Glutamatergic neuron (in vitro differentiated cells): Measurements from ENCODE around the gene KCTD11. TPM values are rescaled to one million over a fixed set of nuclear protein-coding genes. Genes with fewer than 3 reads are reported as not detected.
"Not testable (repeated sequence)": the region's sequence is repeated elsewhere in the genome, so short reads cannot be mapped to it uniquely, and the experiment has no call there.

Source experiments
- DNase-seq: peaks from one replicate; pipeline ENCODE4 v3.0.0; 2022
- H3K27ac Mint-ChIP-seq: one replicate; pipeline ENCODE4 v1.8.0; 2020; ENCODE audit warnings: mild to moderate bottlenecking, mixed read lengths, inconsistent platforms; ENCODE audit not compliant: unreplicated experiment
- H3K27me3 Mint-ChIP-seq: one replicate; pipeline ENCODE4 v1.8.0; 2020; ENCODE audit warnings: mild to moderate bottlenecking, moderate library complexity, mixed read lengths, inconsistent platforms; ENCODE audit not compliant: unreplicated experiment
- H3K36me3 Mint-ChIP-seq: one replicate; pipeline ENCODE4 v1.8.0; 2020; ENCODE audit warnings: mild to moderate bottlenecking, mixed read lengths, inconsistent platforms; ENCODE audit not compliant: unreplicated experiment
- H3K4me1 Mint-ChIP-seq: one replicate; pipeline ENCODE4 v1.8.0; 2020; ENCODE audit warnings: mild to moderate bottlenecking, low read depth, mixed read lengths, inconsistent platforms; ENCODE audit not compliant: unreplicated experiment
- H3K4me3 Mint-ChIP-seq: one replicate; pipeline ENCODE4 v1.8.0; 2020; ENCODE audit warnings: mild to moderate bottlenecking, mixed read lengths, inconsistent platforms; ENCODE audit not compliant: unreplicated experiment
- H3K9me3 Mint-ChIP-seq: one replicate; pipeline ENCODE4 v1.8.0; 2020; ENCODE audit warnings: mild to moderate bottlenecking, moderate library complexity, mixed read lengths, inconsistent platforms; ENCODE audit not compliant: unreplicated experiment
- total RNA-seq: library from RNA; stranded (reverse); fragmentation: NEBNext Ultra II Directional; extraction: Animal tissue kit (Norgen Biotek cat#: 25700); gene quantifications from one replicate; pipeline ENCODE4 v1.2.1, GENCODE V29; 2021; ENCODE audit not compliant: unreplicated experiment
- TF ChIP-seq, protein P1 (sequence below): fragments of 200-600 bp; sonication (generic); IDR thresholded peaks from one replicate; pipeline ENCODE4 v1.5.0; 2021; ENCODE audit not compliant: partially characterized antibody, unreplicated experiment

The KCTD11 gene
- total RNA-seq, 1 donor from 2014 or later = 2.2 TPM

DNA sequence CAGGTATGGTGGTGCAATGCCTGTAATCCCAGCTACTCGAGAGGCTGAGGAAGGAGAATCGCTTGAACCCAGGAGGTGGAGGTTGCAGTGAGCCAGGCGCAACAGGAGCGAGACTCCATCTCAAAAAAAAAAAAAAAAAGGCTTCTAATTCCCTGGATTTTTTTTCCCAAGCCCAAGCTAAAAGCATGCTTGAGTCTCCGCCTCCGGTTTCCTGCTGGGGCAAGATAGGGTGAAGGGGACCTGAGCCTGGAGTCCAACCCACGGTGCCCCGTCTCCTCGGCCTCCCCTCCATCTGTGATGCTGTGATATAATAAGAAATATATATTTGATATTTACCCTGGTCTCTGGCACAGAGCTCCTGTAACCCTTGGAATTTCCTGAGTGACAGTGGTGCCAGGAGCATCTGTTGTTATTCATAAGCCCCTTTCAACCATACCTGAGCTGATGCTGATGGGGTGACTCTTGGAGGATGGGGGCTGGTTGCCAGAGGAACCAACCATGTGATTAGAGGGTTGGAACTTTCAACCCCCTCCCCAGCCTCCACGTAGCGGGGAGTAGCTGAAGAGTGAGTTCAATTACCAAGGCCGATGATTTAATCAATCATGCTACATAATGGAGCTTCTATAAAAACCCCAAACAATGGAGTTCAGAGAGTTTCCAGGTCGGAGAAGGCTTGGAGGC lies 16.1 kb downstream of the KCTD11 start:
- Mint-ChIP-seq H3K9me3 (peaks cover 3% of the 10 kb centered on the region), H3K4me3 (no peak overlapping the region), H3K36me3 (peaks cover 3% of the 10 kb centered on the region), H3K27ac (no peak overlapping the region), H3K27me3 (peaks cover 1% of the 10 kb centered on the region), H3K4me1 (no peaks in the 10 kb centered on the region)
- TF ChIP-seq, protein P1, sequence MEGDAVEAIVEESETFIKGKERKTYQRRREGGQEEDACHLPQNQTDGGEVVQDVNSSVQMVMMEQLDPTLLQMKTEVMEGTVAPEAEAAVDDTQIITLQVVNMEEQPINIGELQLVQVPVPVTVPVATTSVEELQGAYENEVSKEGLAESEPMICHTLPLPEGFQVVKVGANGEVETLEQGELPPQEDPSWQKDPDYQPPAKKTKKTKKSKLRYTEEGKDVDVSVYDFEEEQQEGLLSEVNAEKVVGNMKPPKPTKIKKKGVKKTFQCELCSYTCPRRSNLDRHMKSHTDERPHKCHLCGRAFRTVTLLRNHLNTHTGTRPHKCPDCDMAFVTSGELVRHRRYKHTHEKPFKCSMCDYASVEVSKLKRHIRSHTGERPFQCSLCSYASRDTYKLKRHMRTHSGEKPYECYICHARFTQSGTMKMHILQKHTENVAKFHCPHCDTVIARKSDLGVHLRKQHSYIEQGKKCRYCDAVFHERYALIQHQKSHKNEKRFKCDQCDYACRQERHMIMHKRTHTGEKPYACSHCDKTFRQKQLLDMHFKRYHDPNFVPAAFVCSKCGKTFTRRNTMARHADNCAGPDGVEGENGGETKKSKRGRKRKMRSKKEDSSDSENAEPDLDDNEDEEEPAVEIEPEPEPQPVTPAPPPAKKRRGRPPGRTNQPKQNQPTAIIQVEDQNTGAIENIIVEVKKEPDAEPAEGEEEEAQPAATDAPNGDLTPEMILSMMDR = no peak
- DNase-seq = no peak

DNA sequence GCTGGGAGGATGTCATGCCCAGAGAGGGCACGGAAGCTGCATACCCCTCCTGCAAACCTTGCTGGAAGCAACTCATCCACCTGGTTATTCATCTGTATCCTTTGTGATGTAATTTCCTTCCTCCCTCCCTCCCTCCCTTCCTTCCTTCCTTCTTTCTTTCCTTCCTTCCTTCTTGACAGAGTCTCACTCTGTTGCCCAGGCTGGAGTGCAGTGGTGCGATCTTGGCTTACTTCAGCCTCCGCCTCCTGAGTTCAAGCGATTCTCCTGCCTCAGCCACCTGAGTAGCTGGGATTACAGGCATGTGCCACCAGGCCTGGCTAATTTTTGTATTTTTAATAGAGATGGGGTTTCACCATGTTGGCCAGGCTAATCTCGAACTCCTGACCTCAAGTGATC lies 16.6 kb downstream of the KCTD11 start:
- H3K4me1 Mint-ChIP-seq, H3K4me3 Mint-ChIP-seq, H3K9me3 Mint-ChIP-seq, H3K36me3 Mint-ChIP-seq, H3K27ac Mint-ChIP-seq, H3K27me3 Mint-ChIP-seq, DNase-seq: not testable (repeated sequence)

DNA sequence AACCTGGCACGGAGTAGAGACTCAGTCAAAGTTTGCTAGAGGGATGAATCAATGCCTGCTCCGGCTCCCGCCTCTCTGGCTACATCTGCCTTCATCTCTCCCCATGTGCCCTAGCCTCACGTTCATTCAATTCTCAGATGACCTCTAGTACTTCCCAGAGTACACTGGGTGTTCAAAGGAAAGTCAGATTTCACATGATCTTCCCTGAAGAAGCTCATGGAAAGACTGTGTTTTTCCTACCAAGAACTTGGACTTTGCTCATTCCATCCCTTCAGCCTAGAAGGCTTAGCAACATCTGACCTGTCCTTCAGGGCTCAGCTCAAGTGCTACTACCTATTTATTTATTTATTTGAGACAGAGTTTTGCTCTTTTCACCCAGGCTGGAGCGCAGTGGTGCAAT lies 17.9 kb downstream of the KCTD11 start:
- TF ChIP-seq, protein P1 = no peak
- Mint-ChIP-seq H3K27ac (no peak overlapping the region), H3K4me3 (no peak overlapping the region), H3K9me3 (peaks cover 3% of the 10 kb centered on the region), H3K4me1 (no peaks in the 10 kb centered on the region), H3K27me3 (peaks cover 1% of the 10 kb centered on the region), H3K36me3 (peaks cover 3% of the 10 kb centered on the region)
- DNase-seq = no peak

DNA sequence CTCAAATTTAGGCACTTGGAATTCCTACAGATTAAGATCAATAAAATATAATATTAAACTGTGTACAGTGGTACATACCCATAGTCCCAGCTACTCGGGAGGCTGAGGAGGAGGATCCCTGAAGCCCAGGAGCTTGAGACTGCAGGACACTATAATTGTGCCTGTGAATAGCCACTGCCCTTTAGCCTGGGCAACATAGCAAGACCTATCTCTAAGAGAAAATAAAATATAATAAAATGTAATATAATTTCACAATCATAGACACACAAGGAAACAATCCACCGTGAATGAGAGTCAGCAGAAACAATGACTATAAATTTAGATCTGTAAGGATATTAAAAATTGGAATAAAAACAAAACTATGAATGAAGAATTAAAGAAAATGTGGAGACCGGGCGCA lies 18.9 kb downstream of the KCTD11 start:
- DNase-seq = no peak
- H3K9me3 Mint-ChIP-seq = no peaks in the 10 kb centered on the region
- no peaks in the 10 kb centered on the region for H3K36me3 Mint-ChIP-seq
- H3K4me3 Mint-ChIP-seq = no peak overlapping the region
- H3K27me3 Mint-ChIP-seq = peaks cover 1% of the 10 kb centered on the region
- no peaks in the 10 kb centered on the region for H3K4me1 Mint-ChIP-seq
- TF ChIP-seq, protein P1 = no peak
- no peak overlapping the region for H3K27ac Mint-ChIP-seq

DNA sequence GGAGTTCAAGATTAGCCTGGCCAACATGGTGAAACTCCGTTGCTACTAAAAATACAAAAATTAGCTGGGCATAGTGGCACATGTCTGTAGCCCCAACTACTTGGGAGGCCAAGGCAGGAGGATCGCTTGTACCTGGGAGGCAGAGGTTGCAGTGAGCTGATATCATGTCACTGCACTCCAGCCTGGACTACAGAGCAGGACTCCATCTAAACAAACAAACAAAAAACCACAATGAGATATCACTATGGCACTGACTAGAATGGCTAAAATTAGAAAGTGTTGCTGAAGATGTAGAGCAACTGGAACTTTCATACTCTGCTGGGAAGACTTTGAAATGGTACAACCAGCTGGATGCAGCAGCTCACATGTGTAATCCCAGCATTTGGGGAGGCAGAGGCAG lies 22.4 kb downstream of the KCTD11 start:
- DNase-seq = no peak
- Mint-ChIP-seq H3K27me3 (peaks cover under 1% of the 10 kb centered on the region), H3K27ac (no peak overlapping the region), H3K4me3 (no peak overlapping the region), H3K9me3 (peaks cover 4% of the 10 kb centered on the region), H3K4me1 (no peaks in the 10 kb centered on the region), H3K36me3 (peaks cover 5% of the 10 kb centered on the region)
- TF ChIP-seq, protein P1 = no peak
